Endodermal cell (in vitro differentiated cells): ENCODE data around the gene TLCD3A. TPM values are rescaled to one million over a fixed set of nuclear protein-coding genes. Genes with fewer than 3 reads are reported as not detected.

Source experiments
- DNase-seq: peaks from one replicate; pipeline ENCODE4 v3.0.0-alpha.2; 2017
- H3K27ac ChIP-seq: 2 replicates; pipeline ENCODE4 v1.5.1; 2013; ENCODE audit warnings: mild to moderate bottlenecking, low read depth, low read length, moderate library complexity
- H3K27me3 ChIP-seq: 2 replicates; pipeline ENCODE4 v1.6.1; 2013; ENCODE audit warnings: mild to moderate bottlenecking, low read length, moderate library complexity; ENCODE audit not compliant: insufficient read depth, control insufficient read depth, poor library complexity, severe bottlenecking
- H3K36me3 ChIP-seq: 2 replicates; pipeline ENCODE4 v1.7.0; 2013; ENCODE audit warnings: mild to moderate bottlenecking, low read length, moderate library complexity; ENCODE audit not compliant: control insufficient read depth, insufficient read depth
- H3K4me1 ChIP-seq: one replicate; pipeline ENCODE4 v1.7.0; 2013; ENCODE audit warnings: low read length; ENCODE audit not compliant: control insufficient read depth, insufficient read depth
- H3K4me3 ChIP-seq: 2 replicates; pipeline ENCODE4 v1.5.1; 2013; ENCODE audit warnings: mild to moderate bottlenecking, low read length, moderate library complexity
- H3K9ac ChIP-seq: 2 replicates; pipeline ENCODE4 v1.6.1; 2013; ENCODE audit warnings: mild to moderate bottlenecking, low read length, moderate library complexity; ENCODE audit not compliant: poor library complexity, severe bottlenecking; ENCODE audit errors: extremely low read depth
- H3K9me3 ChIP-seq: 2 replicates; pipeline ENCODE4 v1.6.1; 2013; ENCODE audit warnings: mild to moderate bottlenecking, low read length, moderate library complexity; ENCODE audit not compliant: control insufficient read depth
- H3K27ac Mint-ChIP-seq: 2 replicates; pipeline ENCODE4 v1.8.0; 2020; ENCODE audit warnings: mixed read lengths
- H3K27me3 Mint-ChIP-seq: 2 replicates; pipeline ENCODE4 v1.8.0; 2021; ENCODE audit warnings: mild to moderate bottlenecking, mixed read lengths; ENCODE audit not compliant: insufficient read depth
- H3K36me3 Mint-ChIP-seq: 2 replicates; pipeline ENCODE4 v1.8.0; 2020; ENCODE audit warnings: low read depth, mixed read lengths
- H3K4me1 Mint-ChIP-seq: 2 replicates; pipeline ENCODE4 v1.8.0; 2020; ENCODE audit warnings: mixed read lengths
- H3K4me3 Mint-ChIP-seq: 2 replicates; pipeline ENCODE4 v1.8.0; 2020; ENCODE audit warnings: mild to moderate bottlenecking, moderate library complexity, mixed read lengths
- H3K9me3 Mint-ChIP-seq: 2 replicates; pipeline ENCODE4 v1.8.0; 2020; ENCODE audit warnings: mild to moderate bottlenecking, mixed read lengths
- CTCF ChIP-seq: fragments of 200-600 bp; sonication (generic); conservative IDR thresholded peaks from 2 replicates; pipeline ENCODE4 v1.5.0; 2021; ENCODE audit warnings: antibody characterized with exemption, mild to moderate bottlenecking
- WGBS, 2 experiments: methylation state at CpG; one replicate each; pipeline versions ENCODE4 v1.1.5 to v1.1.7; 2013; ENCODE audit warnings: missing lambda C conversion rate in 2 of 2, mixed read lengths in 1 of 2; ENCODE audit not compliant: insufficient coverage in 1 of 2, insufficient read length in 1 of 2; 5-methylcytosine and 5-hydroxymethylcytosine counted together
- total RNA-seq, 2 donors: library from RNA; stranded (reverse); fragmentation: NEBNext Ultra II Directional in 1 of 2; extraction: Animal tissue kit (Norgen Biotek cat#: 25700) in 1 of 2; gene quantifications; 2 replicates in 1 of 2; 3 replicates in 1 of 2; pipeline ENCODE4 v1.2.1, GENCODE V29; 2021

The TLCD3A gene
- total RNA-seq, 2 donors from 2014 or later = 16.6 to 28.8 TPM

GRCh38 chr17:791829-792228 lies 59.4 kb downstream of the TLCD3A start:
- Histone ChIP-seq H3K9me3 (no peaks in the 10 kb centered on the region), H3K36me3 (peaks cover 54% of the 10 kb centered on the region), H3K27ac (no peak overlapping the region), H3K4me1 (no peaks in the 10 kb centered on the region), H3K27me3 (no peaks in the 10 kb centered on the region), H3K9ac (no peak overlapping the region), H3K4me3 (no peak overlapping the region)
- Mint-ChIP-seq H3K36me3 (peaks cover 63% of the 10 kb centered on the region), H3K4me1 (peaks cover 19% of the 10 kb centered on the region), H3K4me3 (no peak overlapping the region), H3K27ac (no peak overlapping the region), H3K27me3 (no peaks in the 10 kb centered on the region), H3K9me3 (no peaks in the 10 kb centered on the region)
- 94 to 96% methylated on average over 15 to 19 of the region's 19 CpGs for WGBS, 2 experiments
- peak; percentile 71 for DNase-seq
- no peak for TF ChIP-seq CTCF

GRCh38 chr17:792277-792676 lies 59.9 kb downstream of the TLCD3A start:
- DNase-seq = peak; percentile 69
- no peak overlapping the region for H3K9ac ChIP-seq
- peaks cover 55% of the 10 kb centered on the region for H3K36me3 ChIP-seq
- Mint-ChIP-seq H3K4me1 (peaks cover 19% of the 10 kb centered on the region), H3K36me3 (peaks cover 64% of the 10 kb centered on the region), H3K27ac (peak overlapping the region; percentile 82), H3K9me3 (no peaks in the 10 kb centered on the region), H3K4me3 (no peak overlapping the region), H3K27me3 (no peaks in the 10 kb centered on the region)
- no peak overlapping the region for H3K27ac ChIP-seq
- H3K9me3 ChIP-seq = no peaks in the 10 kb centered on the region
- 94 to 99% methylated on average over 9 of the region's 9 CpGs for WGBS, 2 experiments
- no peaks in the 10 kb centered on the region for H3K4me1 ChIP-seq
- H3K27me3 ChIP-seq = no peaks in the 10 kb centered on the region
- H3K4me3 ChIP-seq = no peak overlapping the region
- peak; percentile 47 for TF ChIP-seq CTCF

Other genes with a start within 250 kb of the TLCD3A start
- 10 to 100 TPM; 59.8 to 63.2 TPM for gene VPS53, start 17.8 kb upstream of the TLCD3A start, total RNA-seq
- 10 to 100 TPM; 30.3 to 36.2 TPM for gene GEMIN4, start 19.7 kb downstream of the TLCD3A start, total RNA-seq
- 10 to 100 TPM; 81.6 to 95.1 TPM for gene GLOD4, start 49.7 kb downstream of the TLCD3A start, total RNA-seq
- gene MRM3, start 49.8 kb downstream of the TLCD3A start, total RNA-seq = 10 to 100 TPM; 14.0 to 18.7 TPM
- gene NXN, start 247.2 kb downstream of the TLCD3A start, total RNA-seq = 100 to 1,000 TPM; 124 to 201 TPM